ENCODE measurements around the gene ZNF396.

Gene ZNF396

DNA sequence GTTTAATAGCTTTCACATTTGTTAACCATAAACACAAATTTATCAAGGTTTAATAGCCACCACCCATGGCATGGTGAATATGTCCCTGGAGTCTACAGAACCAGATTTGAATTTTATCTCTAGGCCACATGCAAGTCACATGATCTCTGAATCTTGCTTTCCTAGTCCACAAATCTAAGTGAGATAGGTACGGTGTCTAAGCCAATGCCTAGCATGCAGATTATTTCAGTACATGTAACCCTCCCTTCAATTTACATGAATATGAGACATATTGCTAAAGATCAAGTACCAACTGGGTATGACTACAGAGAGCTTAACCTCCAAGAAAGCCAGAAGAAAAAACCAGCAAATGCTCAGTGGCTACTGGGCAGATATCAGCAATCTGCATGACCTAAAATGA is 42.9 kb downstream of the ZNF396 start:
- DNase-seq, result no peak

DNA sequence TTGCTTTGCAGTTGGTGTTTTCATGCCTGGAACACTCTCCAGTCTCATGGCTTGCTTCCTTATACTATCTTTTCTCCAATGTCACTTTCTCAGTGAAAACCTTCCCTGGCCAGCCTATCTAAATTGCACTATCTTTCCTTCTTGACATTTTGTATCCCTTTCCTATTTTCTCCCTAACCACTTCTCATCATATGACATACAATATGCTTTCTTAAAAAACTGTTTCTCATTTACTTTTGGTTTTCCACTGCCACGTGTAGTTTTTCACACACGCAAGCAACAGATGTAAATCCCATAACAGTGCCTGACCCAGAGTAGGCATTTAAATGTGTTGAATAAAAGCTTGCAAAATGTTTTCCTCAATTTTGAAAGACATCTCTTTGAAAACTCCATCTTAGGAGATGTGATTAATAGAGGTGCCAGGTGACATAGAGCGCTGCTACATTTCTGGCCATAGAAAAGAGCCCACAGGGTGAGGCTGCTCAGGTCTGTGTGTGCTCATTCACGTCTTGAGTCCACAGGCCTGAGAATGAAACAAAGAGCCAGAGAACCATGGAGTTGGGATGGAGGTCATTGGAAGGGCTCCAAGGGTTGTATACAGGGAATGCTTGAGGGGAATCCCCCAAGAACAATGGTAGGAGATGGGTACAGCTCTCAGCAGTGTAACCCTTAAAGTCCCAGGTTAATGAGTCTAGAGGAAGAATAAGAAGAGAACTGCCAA is 45.6 kb downstream of the ZNF396 start:
- DNase-seq, result no peak

- no peak for DNase-seq
These were observed 48.3 kb downstream of the ZNF396 start for GRCh38 chr18:35328868-35329267.

- no peak for DNase-seq
These were observed 50.3 kb downstream of the ZNF396 start for GRCh38 chr18:35326695-35327387.

DNA sequence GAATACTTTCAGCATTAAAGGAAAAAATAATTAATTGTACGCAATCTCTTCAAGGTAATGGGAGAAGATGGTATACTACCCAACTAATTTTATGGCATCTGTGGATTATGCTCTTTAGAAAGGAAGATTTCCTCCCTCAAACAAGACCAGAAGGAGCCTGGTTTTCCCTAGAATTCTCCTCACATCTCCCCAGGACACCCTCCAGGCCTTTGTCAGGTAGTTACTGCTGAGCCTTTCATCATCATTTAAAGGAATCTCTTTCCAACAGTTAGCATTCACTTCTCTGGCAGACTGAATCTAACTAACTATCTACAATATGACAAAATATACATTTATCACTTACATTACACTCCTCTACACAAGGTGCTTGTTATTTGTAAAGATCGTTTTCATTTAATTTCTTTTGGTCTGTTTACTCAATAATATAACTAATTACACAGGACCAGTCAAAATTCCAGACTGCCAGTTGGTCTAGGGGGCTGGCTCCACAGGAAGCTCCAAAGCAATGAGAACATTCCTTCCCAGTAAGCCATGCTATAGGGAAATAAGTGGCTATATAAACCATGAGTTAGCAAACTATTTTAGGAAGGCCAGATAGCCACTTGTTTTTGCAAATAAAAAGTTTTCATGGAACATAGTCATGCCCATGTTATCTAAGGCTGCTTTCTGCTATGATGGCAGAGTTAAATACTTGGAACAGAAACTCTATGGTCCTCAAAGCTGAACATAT is 52.0 kb downstream of the ZNF396 start:
- no peak for DNase-seq

GRCh38 chr18:35322486-35323458 is 54.4 kb downstream of the ZNF396 start:
- no peak for DNase-seq

Measured in T-helper 9 cell (primary cell).